Measurements from ENCODE around the gene FDX1.

GRCh38 chr11:110513259-110513801 lies 83.6 kb downstream of the FDX1 start:
- no peak for TF ChIP-seq CTCF (IDR thresholded peaks at IDR 0.05)
- no peak for TF ChIP-seq POLR2A (IDR thresholded peaks at IDR 0.05)
- TF ChIP-seq POLR2AphosphoS5 (IDR thresholded peaks at IDR 0.05), result no peak
